GM18505 (cell line): Measurements from ENCODE around the gene CFAP299.
"Not testable (repeated sequence)": the region's sequence is repeated elsewhere in the genome, so short reads cannot be mapped to it uniquely, and the experiment has no call there.

Experiments used
- ATAC-seq: cut with Tn5 transposase; IDR thresholded peaks from one replicate; pipeline ENCODE4 v1.9.1; 2021; ENCODE audit not compliant: unreplicated experiment
- POLR2A ChIP-seq: IDR thresholded peaks from 4 replicates; pipeline ENCODE4 v1.6.1; 2011; ENCODE audit warnings: borderline replicate concordance; ENCODE audit not compliant: insufficient read depth, insufficient read length; ENCODE audit errors: extremely low read depth

Gene CFAP299

DNA sequence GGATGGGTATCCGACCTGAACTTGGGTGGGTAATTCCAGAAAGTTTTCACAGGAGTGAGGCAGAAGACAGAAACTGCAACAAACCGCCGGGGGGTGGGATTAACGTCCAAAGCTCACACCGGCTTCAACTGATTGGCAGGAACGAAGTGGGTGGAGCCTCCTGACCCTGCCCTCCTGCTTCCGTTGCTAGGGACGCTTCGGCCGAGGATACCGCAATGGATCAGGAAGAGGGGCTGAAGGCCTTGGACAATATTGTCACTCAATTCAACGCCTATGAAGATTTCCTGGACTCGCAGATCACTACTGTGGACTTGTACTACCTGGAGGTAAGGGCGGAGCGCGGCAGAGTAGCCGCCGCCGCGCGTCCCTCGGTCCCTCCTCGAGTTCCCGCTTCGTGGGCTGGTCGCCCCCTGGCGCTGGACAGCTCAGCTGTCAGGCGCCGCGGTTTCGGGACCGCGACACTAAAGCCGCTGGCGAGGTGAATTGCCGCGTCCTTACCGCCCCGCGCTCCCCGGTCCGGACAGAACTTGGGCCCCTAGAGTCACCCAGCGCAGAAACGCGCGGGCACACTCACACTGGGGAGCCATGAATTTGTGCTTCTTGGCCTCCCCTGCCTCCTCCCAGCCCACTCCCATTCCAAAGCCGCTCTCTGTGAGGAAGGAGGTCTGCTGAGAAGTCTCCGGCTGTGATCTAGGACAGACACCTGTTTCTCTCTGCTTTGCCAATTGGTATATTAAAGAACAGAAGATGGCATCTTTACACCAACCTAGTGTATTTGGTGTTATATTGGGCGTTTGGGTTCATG lies at the start of gene CFAP299:
Gene CFAP299 (plus strand): TSS at position 177 of the 805 bp plus-strand sequence.
- TF ChIP-seq POLR2A = no peak

DNA sequence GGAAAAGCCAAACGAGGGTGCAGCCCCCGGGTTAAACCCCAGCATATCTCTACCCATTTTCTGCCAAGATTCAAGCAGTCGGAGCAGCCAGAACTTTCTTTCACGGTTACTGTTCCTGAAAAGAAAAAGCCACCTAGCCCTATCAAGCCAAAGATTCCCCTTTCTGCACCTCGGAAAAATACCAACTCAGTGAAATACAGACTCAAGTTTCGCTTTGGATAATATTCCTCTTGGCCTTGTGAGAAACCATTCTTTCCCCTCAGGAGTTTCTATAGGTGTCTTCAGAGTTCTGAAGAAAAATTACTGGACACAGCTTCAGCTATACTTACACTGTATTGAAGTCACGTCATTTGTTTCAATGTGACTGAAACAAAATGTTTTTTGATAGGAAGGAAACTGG lies 49.1 kb upstream of the CFAP299 start:
- no peak for ATAC-seq

More for the DNA sequence above, at the start of gene CFAP299:
- ATAC-seq = peak; percentile 98

DNA sequence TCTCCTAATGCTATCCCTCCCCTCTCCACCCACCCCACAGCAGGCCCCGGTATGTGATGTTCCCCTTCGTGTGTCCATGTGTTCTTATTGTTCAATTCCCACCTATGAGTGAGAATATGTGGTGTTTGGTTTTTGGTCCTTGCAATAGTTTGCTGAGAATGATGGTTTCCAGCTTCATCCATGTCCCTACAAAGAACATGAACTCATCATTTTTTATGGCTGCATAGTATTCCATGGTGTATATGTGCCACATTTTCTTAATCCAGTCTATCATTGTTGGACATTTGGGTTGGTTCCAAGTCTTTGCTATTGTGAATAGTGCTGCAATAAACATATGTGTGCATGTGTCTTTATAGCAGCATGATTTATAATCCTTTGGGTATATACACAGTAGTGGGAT lies 44.9 kb upstream of the CFAP299 start:
- not testable (repeated sequence) for ATAC-seq

More for the DNA sequence above, 49.1 kb upstream of the CFAP299 start:
- no peak for TF ChIP-seq POLR2A

DNA sequence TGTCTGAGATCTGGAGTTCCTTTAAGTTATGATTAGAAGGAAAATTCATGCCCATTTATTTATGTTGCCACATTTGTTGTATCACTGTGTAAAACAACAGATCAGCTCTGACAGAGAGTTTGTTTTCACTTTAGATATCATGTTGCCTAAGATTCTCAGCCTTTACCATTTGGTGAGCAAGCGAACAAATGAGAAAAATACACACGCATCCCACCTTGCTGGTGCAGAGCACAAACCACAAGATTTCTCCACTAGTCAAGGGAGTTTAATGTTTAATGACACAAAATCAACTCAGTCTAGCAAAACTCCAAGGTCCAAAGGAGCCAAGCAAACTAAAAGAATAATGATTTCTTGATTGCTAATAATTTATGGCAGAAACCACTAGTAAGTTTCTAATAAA lies 41.3 kb upstream of the CFAP299 start:
- no peak for ATAC-seq
- no peak for TF ChIP-seq POLR2A

DNA sequence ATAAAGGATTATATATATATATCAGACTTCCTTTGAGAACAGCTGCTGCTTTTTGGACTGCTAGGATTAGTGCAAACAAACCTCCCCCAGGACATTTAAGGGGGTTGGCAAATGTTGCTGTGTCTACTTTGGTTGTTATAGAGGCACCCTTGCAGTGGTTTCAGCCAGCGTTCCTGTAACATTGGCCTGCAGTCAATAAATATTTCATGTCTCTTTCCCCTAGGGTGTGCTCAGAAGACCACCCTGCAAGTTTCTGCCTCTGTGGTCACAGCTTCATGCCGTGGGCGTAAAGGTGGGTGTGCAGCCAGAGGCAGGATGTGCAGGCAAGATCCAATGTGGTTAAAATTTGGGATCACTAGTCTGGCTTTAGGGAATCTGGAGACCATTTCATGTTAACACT lies 40.2 kb upstream of the CFAP299 start:
- no peak for ATAC-seq
- no peak for TF ChIP-seq POLR2A

DNA sequence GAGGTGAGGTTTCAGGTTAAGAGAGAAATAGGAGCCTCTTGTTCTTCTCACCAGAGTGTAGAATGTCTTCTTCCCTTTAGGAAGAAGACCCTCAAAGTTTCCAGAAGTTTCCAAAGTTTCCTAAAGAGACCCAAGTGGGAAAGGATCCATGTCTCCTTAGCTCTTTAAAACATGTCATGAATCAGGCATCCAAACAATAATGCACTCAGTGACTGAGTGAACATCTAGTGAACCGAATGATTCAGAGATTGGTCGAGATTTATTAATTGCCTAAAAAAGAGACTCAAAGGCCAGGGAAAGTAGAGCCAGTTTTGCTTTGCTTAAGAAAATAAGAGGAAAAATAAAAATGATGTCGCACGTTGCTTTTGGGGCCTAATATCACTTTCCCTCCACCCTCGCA lies 39.7 kb upstream of the CFAP299 start:
- no peak for TF ChIP-seq POLR2A
- no peak for ATAC-seq

- ATAC-seq = no peak
- TF ChIP-seq POLR2A = no peak
Measured at GRCh38 chr4:80301884-80302283, 33.6 kb upstream of the CFAP299 start.

DNA sequence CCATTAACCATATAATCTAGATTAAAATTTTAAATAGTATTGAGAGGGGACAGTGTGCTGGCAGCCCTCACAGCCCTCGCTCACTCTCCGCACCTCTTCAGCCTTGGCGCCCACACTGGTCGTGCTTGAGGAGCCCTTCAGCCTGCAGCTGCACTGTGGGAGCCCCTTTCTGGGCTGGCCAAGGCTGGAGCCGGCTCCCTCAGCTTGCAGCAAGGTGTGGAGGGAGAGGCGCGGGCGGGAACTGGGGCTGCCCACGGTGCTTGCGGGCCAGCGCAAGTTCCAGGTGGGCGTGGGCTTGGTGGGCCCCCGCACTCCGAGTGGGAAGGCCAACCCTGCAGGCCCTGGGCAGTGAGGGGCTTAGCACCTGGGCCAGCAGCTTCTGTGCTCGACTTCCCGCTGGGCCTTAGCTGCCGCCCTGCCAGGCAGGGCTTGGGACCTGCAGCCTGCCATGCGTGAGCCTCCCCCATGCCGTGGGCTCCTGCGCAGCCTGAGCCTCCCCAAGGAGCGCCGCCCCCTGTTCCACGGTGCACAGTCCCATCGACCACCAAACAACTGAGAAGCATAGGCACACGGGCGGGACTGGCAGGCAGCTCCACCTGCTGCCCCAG lies 32.8 kb upstream of the CFAP299 start:
- ATAC-seq = no peak
- no peak for TF ChIP-seq POLR2A

- TF ChIP-seq POLR2A = no peak
- ATAC-seq = no peak
Measured at GRCh38 chr4:80305466-80305865, 30.1 kb upstream of the CFAP299 start.

DNA sequence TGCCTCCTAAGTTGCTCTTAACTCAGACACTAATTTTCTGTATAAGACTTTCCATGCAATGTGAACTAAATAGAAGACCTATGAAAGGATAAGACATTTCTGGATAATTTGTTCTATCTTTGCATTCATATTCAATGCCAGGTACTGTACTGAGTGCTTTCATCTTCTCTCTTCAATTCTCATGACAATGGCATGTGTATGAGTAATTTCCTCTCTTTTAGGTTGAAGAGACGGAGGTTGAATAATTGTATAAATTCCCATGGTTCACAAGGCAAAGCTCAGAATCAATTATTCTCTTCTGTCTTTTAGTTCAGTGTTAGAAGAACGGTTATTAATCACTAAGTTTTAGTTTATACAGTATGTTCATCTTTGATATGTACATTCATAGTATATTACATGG lies 29.3 kb upstream of the CFAP299 start:
- TF ChIP-seq POLR2A = no peak
- no peak for ATAC-seq

- ATAC-seq = no peak
- no peak for TF ChIP-seq POLR2A
Measured at GRCh38 chr4:80307183-80307735, 28.3 kb upstream of the CFAP299 start.

GRCh38 chr4:80307774-80308465 lies 27.6 kb upstream of the CFAP299 start:
- no peak for ATAC-seq
- TF ChIP-seq POLR2A = no peak

DNA sequence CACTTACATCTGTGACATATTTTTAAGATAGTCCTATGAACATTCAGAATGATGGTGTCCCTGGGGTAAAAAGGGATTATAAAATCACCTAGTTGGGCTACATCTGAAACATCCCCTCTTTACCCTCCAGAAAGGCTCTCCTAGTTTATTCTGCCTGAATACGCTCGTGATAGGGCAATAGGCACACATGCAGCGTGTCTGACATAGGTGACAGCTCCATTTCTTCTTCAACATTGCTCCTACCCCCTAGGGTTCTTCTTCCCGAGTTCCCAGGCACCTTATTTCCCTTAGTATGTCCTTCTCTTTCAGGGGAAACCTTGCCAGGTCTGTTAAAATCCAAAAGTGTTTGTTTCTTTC lies 27.1 kb upstream of the CFAP299 start:
- no peak for ATAC-seq
- TF ChIP-seq POLR2A = no peak

DNA sequence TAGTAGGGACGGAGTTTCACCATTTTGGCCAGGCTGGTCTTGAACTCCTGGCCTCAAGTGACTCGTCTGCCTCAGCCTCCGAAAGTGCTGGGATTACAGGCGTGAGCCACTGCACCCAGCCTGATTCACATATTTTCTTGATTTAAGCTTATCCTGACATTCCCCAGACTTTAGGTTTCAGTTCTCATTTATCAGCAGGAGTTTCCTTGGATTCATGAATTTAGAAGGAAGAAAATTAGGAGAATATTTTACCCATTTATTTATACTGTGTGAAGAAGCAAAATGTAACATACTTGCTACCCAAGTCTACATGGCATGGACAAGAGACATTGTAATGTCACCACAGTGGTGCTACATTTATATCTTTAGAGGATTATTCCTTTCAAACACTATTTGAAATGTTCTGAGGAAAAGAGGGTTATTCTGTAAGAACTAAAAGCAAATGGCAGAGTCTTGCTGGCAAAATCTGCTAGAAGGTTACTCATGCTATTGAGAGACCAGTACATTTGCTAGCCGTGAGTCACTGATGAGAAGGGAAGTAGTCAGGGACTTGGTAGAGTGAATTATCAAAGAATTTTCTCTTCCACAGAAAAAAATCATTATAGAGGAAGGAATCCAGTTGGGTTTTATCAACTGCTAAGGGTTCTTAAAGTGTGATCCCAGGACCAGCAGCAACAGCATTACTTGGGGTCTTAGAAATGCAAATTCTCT lies 26.1 kb upstream of the CFAP299 start:
- no peak for ATAC-seq
- no peak for TF ChIP-seq POLR2A

DNA sequence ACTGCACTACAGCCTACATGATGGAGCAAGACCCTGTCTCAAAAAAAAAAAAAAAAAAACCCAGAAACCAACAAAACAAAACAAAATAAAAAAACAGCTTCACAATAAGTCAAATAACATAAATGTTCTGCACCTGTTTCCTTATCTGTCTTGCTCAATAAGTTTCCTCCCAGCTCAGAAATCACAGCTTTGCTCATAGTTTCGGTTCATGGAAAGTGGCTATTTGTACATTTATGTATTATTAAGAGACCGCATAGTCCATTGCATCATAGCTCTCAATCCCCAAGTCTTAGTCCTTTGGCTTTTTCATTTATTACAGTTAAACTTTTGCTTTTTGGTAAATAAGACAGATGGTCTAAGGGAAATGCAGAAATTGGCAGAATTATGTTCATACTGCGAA lies 24.4 kb upstream of the CFAP299 start:
- ATAC-seq = no peak

More for the DNA sequence above, 24.4 kb upstream of the CFAP299 start:
- TF ChIP-seq POLR2A = no peak
